Measurements from ENCODE around the gene SYNJ2.
A peak's percentile ranks its signal among the peaks of the same experiment; 100 is the strongest.

SYNJ2 gene

GRCh38 chr6:157996201-157996712 lies 14.6 kb downstream of the SYNJ2 start:
- no peak for DNase-seq

DNA sequence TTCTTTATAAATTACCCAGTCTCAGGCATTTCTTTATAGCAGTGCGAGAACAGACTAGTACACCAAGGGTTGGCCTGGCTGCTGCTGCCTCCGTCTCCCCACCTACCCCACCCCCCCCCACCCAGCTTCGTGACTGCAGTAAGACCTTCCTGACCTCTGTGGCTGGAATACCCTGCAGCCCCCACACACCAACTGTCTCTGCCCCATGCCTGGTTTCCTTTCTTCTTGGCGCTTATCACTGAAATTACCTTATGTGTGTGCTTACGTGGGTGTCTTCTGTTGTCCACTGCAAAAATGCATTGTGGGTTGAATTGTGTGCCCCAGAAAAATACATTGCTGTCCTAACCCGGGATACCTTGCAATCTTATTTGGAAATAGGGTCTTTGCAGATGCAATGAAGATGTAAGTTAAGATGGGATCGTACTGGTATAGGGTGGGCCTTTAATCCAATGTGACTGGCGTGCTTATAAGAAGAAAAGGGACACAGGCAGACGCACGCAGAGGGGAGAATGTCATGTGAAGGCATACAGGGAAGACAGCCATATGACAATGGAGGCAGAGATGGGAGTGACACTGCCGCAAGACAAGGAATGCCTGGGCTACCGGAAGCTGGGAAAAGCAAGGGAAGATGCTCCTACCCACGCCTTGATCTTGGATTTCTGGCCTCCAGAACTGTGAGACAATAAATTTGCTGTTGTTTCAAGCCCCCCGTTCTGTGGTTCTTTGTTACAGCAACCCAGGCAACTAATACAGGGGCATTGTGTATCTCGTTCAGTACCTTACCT lies 15.4 kb downstream of the SYNJ2 start:
- DNase-seq = peak in 1 of 58 donors; percentile 25

DNA sequence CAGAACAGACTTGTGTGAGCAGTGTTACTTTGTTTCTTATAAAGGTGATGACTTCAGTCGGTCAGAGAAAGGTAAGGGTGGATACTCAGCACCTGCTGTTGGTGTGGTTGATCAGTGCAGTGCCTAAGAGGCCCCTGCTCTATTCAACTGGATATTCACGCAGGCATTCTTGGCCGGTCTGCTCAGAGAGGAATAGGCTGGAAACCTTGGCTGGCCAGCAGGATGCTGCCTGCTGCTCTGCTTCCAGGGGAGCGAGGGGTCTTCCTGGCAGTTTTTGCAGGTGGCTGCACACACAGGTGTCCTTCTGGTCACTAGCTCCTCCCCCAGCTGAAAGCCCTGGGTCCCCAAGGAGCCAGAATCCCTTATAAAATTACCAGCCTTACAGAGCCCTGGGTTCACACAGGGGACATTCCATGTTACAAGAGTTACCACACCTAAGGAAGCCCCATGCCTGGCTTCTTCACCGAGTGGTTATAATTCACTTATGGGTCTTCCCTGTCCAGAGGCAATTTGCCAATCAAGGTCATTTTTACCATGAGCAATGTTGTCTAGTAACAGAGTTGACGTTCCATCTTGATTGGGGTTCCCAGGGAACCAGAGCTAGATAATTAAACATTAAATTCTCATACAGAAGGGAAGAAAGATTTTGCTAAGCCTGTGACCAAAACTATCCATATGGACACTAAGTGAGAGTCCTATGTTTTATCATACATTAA lies 16.4 kb downstream of the SYNJ2 start:
- DNase-seq = no peak

GRCh38 chr6:157998707-157999167 lies 17.1 kb downstream of the SYNJ2 start:
- DNase-seq = peak in 1 of 58 donors; percentile 60

- DNase-seq = peak in 40 of 58 donors; percentile 17 to 89 (median 69)
Observed at GRCh38 chr6:157999168-158000051, 17.7 kb downstream of the SYNJ2 start.

DNA sequence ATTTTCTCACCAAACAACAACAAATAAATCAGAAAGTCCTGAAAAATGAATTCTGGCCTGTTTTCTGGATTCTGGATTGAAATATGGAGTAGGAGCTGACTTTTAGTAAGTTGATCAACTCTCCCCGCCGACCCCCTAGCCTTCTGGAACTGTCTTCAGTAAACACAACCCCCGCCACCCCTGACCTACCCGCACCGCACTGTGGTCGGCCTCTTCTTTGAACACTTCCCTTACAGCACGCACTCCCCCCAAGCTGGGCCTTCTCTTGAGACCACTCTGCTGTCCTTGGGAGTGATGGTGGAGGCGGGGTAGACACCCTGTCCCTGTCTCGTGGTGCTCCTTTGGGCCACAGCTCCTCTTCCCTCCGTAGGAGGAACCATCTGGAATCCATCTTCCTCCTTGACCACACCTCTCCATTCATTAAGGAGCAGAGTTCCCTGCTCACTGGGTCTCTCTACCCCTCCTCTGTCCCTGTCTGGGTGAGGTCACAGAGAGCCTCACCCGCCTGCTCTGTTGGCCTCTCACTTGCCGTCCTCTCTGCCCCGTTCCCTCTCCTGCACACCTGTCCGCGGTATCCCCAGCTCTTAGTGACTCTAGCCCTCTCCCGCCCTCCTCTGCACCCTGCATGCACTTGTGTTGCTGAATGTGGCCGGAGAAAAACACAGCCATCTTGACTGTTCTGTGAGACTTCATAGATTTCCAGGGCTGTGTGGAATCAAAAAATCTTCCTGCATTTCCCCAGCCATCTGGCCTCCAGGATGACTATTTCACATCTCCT lies 19.1 kb downstream of the SYNJ2 start:
- no peak for DNase-seq

DNA sequence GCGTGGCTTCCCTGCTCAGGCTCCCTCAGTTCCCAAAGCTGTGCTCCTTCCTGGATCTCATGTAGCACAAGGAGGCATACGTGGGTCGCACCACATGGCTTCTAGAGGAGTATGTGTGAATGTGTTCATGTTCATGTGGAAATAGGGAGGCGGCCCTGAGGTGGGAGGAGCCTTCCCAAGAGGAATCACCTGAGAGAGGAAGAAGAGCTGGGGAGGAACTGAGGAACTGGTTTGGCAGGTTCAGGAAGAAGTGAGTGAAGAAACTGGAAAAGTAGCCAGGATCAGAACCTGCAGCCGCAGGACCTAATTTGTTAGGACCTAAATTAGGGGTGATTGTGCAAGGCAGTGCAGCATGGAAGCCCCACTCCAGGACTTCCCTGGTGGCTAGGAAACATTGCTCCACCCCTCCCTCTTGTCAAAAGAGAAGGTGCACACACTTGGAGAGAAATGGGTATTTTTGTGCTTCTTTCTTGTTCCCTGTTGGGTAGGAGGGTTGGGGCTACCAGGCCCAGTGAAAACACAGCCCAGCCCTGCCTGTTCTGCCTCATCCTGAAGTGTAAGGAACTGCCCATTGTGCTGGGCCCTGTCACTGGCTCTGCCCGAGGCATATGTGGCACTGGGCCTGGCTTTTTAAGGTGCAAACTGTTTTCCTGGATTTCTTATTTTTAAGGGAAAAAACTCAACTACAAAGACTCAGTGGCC lies 20.7 kb downstream of the SYNJ2 start:
- no peak for DNase-seq

- DNase-seq = peak in 10 of 58 donors; percentile 23 to 65 (median 52)
Observed at GRCh38 chr6:158002951-158003853, 21.5 kb downstream of the SYNJ2 start.

- no peak for DNase-seq
Observed at GRCh38 chr6:158003910-158004700, 22.4 kb downstream of the SYNJ2 start.

DNA sequence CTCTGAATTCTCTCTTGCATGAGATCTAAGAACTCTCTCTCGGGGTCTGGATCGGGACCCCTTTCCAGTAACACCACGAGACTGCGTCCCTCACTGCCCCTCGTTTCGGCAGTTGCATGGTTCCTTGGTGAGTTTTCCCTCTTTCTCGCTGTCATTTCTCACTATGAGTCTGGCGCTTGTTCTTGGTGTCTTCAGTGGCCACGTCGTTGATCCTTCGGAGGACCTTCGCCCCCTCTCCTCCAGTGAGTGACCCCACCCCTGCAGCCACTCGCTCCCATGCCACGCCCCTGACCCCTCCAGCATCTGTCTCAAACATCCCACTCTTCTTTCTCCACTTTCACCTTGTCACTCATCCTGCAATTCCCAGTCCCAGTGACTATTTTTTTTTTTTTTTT lies 23.0 kb downstream of the SYNJ2 start:
- no peak for DNase-seq

- no peak for DNase-seq
Observed at GRCh38 chr6:158005626-158006180, 24.0 kb downstream of the SYNJ2 start.

- no peak for DNase-seq
Observed at GRCh38 chr6:158006331-158006730, 24.7 kb downstream of the SYNJ2 start.

GRCh38 chr6:158006821-158007570 lies 25.3 kb downstream of the SYNJ2 start:
- DNase-seq = no peak

DNA sequence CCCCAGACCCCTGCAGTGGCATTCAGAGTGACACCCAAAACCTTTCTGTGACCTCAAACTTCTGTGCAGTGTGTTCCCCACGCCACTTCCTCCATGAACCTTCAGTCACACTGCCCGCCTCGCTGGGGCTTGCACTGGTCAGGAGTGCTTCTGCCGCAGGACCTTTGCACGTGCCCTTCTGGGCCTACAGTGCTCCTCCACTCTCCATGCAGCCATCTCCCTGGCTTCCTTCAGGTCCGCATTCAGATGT lies 27.1 kb downstream of the SYNJ2 start:
- DNase-seq = no peak

GRCh38 chr6:158009114-158009891 lies 27.6 kb downstream of the SYNJ2 start:
- DNase-seq = peak in 50 of 58 donors; percentile 28 to 96 (median 65)

- no peak for DNase-seq
Observed at GRCh38 chr6:158009935-158010585, 28.4 kb downstream of the SYNJ2 start.
